NCI-H526 (cell line): ENCODE data around the gene CYP4F2.
"Not testable (repeated sequence)": the region's sequence is repeated elsewhere in the genome, so short reads cannot be mapped to it uniquely, and the experiment has no call there.

Experiments used
- DNase-seq, 2 experiments: peaks; one replicate each; lab custom pipeline; 2025; lab: John Stamatoyannopoulos, UW

The CYP4F2 gene

GRCh38 chr19:15897738-15898276, at the start of gene CYP4F2:
Gene CYP4F2 (minus strand): TSS chr19:15898074. CDS start chr19:15897611, 463 bp downstream.
- DNase-seq: no peak

GRCh38 chr19:15945301-15945700, 47.4 kb upstream of the CYP4F2 start:
- no peak for DNase-seq

- DNase-seq: no peak
These were observed 46.5 kb upstream of the CYP4F2 start for GRCh38 chr19:15944401-15944800.

- no peak for DNase-seq
These were observed 39.9 kb upstream of the CYP4F2 start for GRCh38 chr19:15937771-15938170.

- DNase-seq: no peak
These were observed 39.1 kb upstream of the CYP4F2 start for GRCh38 chr19:15936950-15937349.

- no peak for DNase-seq
These were observed 38.3 kb upstream of the CYP4F2 start for GRCh38 chr19:15936173-15936572.

- DNase-seq: no peak
These were observed 37.4 kb upstream of the CYP4F2 start for GRCh38 chr19:15935167-15935702.

GRCh38 chr19:15934332-15935078, 36.6 kb upstream of the CYP4F2 start, which contains the start of gene CYP4F11:
Gene CYP4F11 (minus strand): TSS chr19:15934529. CDS start chr19:15934408, 121 bp downstream.
- peak; percentile 6 to 14 for DNase-seq

- not testable (repeated sequence) for DNase-seq
These were observed 36.0 kb upstream of the CYP4F2 start for GRCh38 chr19:15933761-15934331.

- DNase-seq: no peak
These were observed 30.4 kb upstream of the CYP4F2 start for GRCh38 chr19:15928321-15928720.

GRCh38 chr19:15926484-15926883, 28.6 kb upstream of the CYP4F2 start:
- no peak for DNase-seq

- no peak for DNase-seq
These were observed 25.8 kb upstream of the CYP4F2 start for GRCh38 chr19:15923702-15924101.

- DNase-seq: no peak
These were observed 24.1 kb upstream of the CYP4F2 start for GRCh38 chr19:15922021-15922420.

- no peak for DNase-seq
These were observed 21.4 kb upstream of the CYP4F2 start for GRCh38 chr19:15919243-15919642.

GRCh38 chr19:15915109-15915508, 17.2 kb upstream of the CYP4F2 start:
- DNase-seq: no peak

GRCh38 chr19:15913830-15914229, 16.0 kb upstream of the CYP4F2 start:
- no peak for DNase-seq

- no peak for DNase-seq
These were observed 15.5 kb upstream of the CYP4F2 start for GRCh38 chr19:15913384-15913783.

- DNase-seq: no peak
These were observed 13.8 kb upstream of the CYP4F2 start for GRCh38 chr19:15911599-15912235.

GRCh38 chr19:15905026-15905425, 7.2 kb upstream of the CYP4F2 start:
- DNase-seq: no peak

GRCh38 chr19:15902898-15903297, 5.0 kb upstream of the CYP4F2 start:
- not testable (repeated sequence) for DNase-seq

GRCh38 chr19:15902254-15902653, 4.4 kb upstream of the CYP4F2 start:
- no peak for DNase-seq

GRCh38 chr19:15900504-15900903, 2.6 kb upstream of the CYP4F2 start:
- DNase-seq: no peak

GRCh38 chr19:15900032-15900431, 2.2 kb upstream of the CYP4F2 start:
- not testable (repeated sequence) for DNase-seq
